ENCODE measurements around the gene GRM5. TPM values are rescaled to one million over a fixed set of nuclear protein-coding genes. Genes with fewer than 3 reads are reported as not detected.
"Not testable (repeated sequence)": the region's sequence is repeated elsewhere in the genome, so short reads cannot be mapped to it uniquely, and the experiment has no call there.

Gene GRM5
- total RNA-seq: 10 to 100 TPM in 1 of 8 experiments, 1 to 10 TPM in 3, under 1 TPM in 2, not detected in 2; 0.05 to 12.6 (median 4.0) TPM

GRCh38 chr11:89065651-89066201 is at the start of gene GRM5:
TSS of gene GRM5 (minus strand) at chr11:89065982. CDS start at chr11:89047872, 18,110 bp downstream.
- H3K4me1 ChIP-seq (replicated peaks in 1 of 2); H3K27ac ChIP-seq; in situ Hi-C loops (cut with MboI; ENCODE audit: low pct_unique_long_range_greater_than_20kb in 2 of 9, low sequenced_read_pairs in 9 of 9, unreplicated experiment in 9 of 9): not testable (repeated sequence)
- peak in 6 of 8 experiments; percentile 40 to 89 (median 83) for ATAC-seq (replicated peaks in 6 of 8)
- 0 to 20% methylated on average over 1 to 2 of the region's 47 CpGs; no CpG with 5 or more reads in 8 of the 10 experiments for WGBS, 10 experiments
- H3K4me3 ChIP-seq: peak within 1 kb of the TSS; percentile 33 to 46 (median 35)

GRCh38 chr11:89097956-89098355 is 32.2 kb upstream of the GRM5 start:
- ATAC-seq (replicated peaks in 6 of 8): peak in 7 of 8 experiments; percentile 36 to 72 (median 60)
- H3K4me3 ChIP-seq; in situ Hi-C loops (cut with MboI; ENCODE audit: low pct_unique_long_range_greater_than_20kb in 2 of 9, low sequenced_read_pairs in 9 of 9, unreplicated experiment in 9 of 9); H3K4me1 ChIP-seq (replicated peaks in 1 of 2); H3K27ac ChIP-seq: not testable (repeated sequence)
- WGBS, 10 experiments: 80% methylated on average over 1 of the region's 1 CpG; no CpG with 5 or more reads in 9 of the 10 experiments

GRCh38 chr11:89093806-89094205 is 28.0 kb upstream of the GRM5 start:
- H3K4me3 ChIP-seq; H3K4me1 ChIP-seq (replicated peaks in 1 of 2); in situ Hi-C loops (cut with MboI; ENCODE audit: low pct_unique_long_range_greater_than_20kb in 2 of 9, low sequenced_read_pairs in 9 of 9, unreplicated experiment in 9 of 9); ATAC-seq (replicated peaks in 6 of 8); H3K27ac ChIP-seq: not testable (repeated sequence)
- WGBS, 10 experiments: 13 to 100% (median 51%) methylated on average over 1 to 2 of the region's 2 CpGs

GRCh38 chr11:89084951-89085350 is 19.2 kb upstream of the GRM5 start:
- 20 to 100% (median 65%) methylated on average over 1 to 2 of the region's 3 CpGs; no CpG with 5 or more reads in 6 of the 10 experiments for WGBS, 10 experiments
- H3K27ac ChIP-seq; H3K4me1 ChIP-seq (replicated peaks in 1 of 2); ATAC-seq (replicated peaks in 6 of 8); in situ Hi-C loops (cut with MboI; ENCODE audit: low pct_unique_long_range_greater_than_20kb in 2 of 9, low sequenced_read_pairs in 9 of 9, unreplicated experiment in 9 of 9); H3K4me3 ChIP-seq: not testable (repeated sequence)

- 0 to 100% (median 0%) methylated on average over 1 of the region's 1 CpG; no CpG with 5 or more reads in 5 of the 10 experiments for WGBS, 10 experiments
- in situ Hi-C loops (cut with MboI; ENCODE audit: low pct_unique_long_range_greater_than_20kb in 2 of 9, low sequenced_read_pairs in 9 of 9, unreplicated experiment in 9 of 9); H3K27ac ChIP-seq; H3K4me3 ChIP-seq; ATAC-seq (replicated peaks in 6 of 8); H3K4me1 ChIP-seq (replicated peaks in 1 of 2): not testable (repeated sequence)
These were observed 5.1 kb upstream of the GRM5 start for GRCh38 chr11:89070911-89071310.

GRCh38 chr11:89067264-89067663 is 1.5 kb upstream of the GRM5 start:
- no peak overlapping the region for H3K4me3 ChIP-seq
- no peaks in the 10 kb centered on the region for H3K4me1 ChIP-seq (replicated peaks in 1 of 2)
- H3K27ac ChIP-seq: no peak overlapping the region
- in situ Hi-C loops (cut with MboI; ENCODE audit: low pct_unique_long_range_greater_than_20kb in 2 of 9, low sequenced_read_pairs in 9 of 9, unreplicated experiment in 9 of 9): no loop called here
- ATAC-seq (replicated peaks in 6 of 8): no peak

GRCh38 chr11:89065066-89065465 is 716 bp downstream of the GRM5 start:
- peak in 3 of 8 experiments; percentile 1 to 4 (median 1) for ATAC-seq (replicated peaks in 6 of 8)
- Histone ChIP-seq H3K27ac (no peak overlapping the region), H3K4me3 (peak overlapping the region in 4 of 5 donors; percentile 35 to 46 (median 38)), H3K4me1 (replicated peaks in 1 of 2) (no peaks in the 10 kb centered on the region)
- WGBS, 10 experiments: 8 to 52% (median 32%) methylated on average over 1 to 5 of the region's 6 CpGs; no CpG with 5 or more reads in 2 of the 10 experiments
- in situ Hi-C loops (cut with MboI; ENCODE audit: low pct_unique_long_range_greater_than_20kb in 2 of 9, low sequenced_read_pairs in 9 of 9, unreplicated experiment in 9 of 9): no loop called here

- H3K4me1 ChIP-seq (replicated peaks in 1 of 2); in situ Hi-C loops (cut with MboI; ENCODE audit: low pct_unique_long_range_greater_than_20kb in 2 of 9, low sequenced_read_pairs in 9 of 9, unreplicated experiment in 9 of 9); H3K27ac ChIP-seq: not testable (repeated sequence)
- 0 to 50% (median 33%) methylated on average over 1 of the region's 17 CpGs; no CpG with 5 or more reads in 5 of the 10 experiments for WGBS, 10 experiments
- peak overlapping the region; percentile 14 to 35 (median 17) for H3K4me3 ChIP-seq
- ATAC-seq (replicated peaks in 6 of 8): peak in 5 of 8 experiments; percentile 20 to 51 (median 34)
These were observed 2.3 kb downstream of the GRM5 start for GRCh38 chr11:89063481-89063951.

- H3K27ac ChIP-seq; H3K4me1 ChIP-seq (replicated peaks in 1 of 2); in situ Hi-C loops (cut with MboI; ENCODE audit: low pct_unique_long_range_greater_than_20kb in 2 of 9, low sequenced_read_pairs in 9 of 9, unreplicated experiment in 9 of 9): not testable (repeated sequence)
- peak overlapping the region; percentile 14 to 35 (median 17) for H3K4me3 ChIP-seq
- ATAC-seq (replicated peaks in 6 of 8): peak; percentile 33 to 81 (median 60)
- WGBS, 10 experiments: 0% methylated on average over 1 of the region's 25 CpGs; no CpG with 5 or more reads in 9 of the 10 experiments
These were observed 2.9 kb downstream of the GRM5 start for GRCh38 chr11:89062771-89063298.

GRCh38 chr11:89061839-89062238 is 3.9 kb downstream of the GRM5 start:
- ATAC-seq (replicated peaks in 6 of 8); H3K4me1 ChIP-seq (replicated peaks in 1 of 2); in situ Hi-C loops (cut with MboI; ENCODE audit: low pct_unique_long_range_greater_than_20kb in 2 of 9, low sequenced_read_pairs in 9 of 9, unreplicated experiment in 9 of 9); H3K27ac ChIP-seq; H3K4me3 ChIP-seq: not testable (repeated sequence)
- 0 to 74% (median 34%) methylated on average over 1 to 5 of the region's 5 CpGs; no CpG with 5 or more reads in 2 of the 10 experiments for WGBS, 10 experiments

GRCh38 chr11:89057406-89057805 is 8.4 kb downstream of the GRM5 start:
- peak in 3 of 8 experiments; percentile 35 to 81 (median 56) for ATAC-seq (replicated peaks in 6 of 8)
- H3K4me3 ChIP-seq; H3K4me1 ChIP-seq (replicated peaks in 1 of 2); in situ Hi-C loops (cut with MboI; ENCODE audit: low pct_unique_long_range_greater_than_20kb in 2 of 9, low sequenced_read_pairs in 9 of 9, unreplicated experiment in 9 of 9); H3K27ac ChIP-seq: not testable (repeated sequence)
- 0 to 100% (median 30%) methylated on average over 1 of the region's 1 CpG; no CpG with 5 or more reads in 3 of the 10 experiments for WGBS, 10 experiments

- Histone ChIP-seq H3K4me3 (no peak overlapping the region), H3K27ac (no peak overlapping the region), H3K4me1 (replicated peaks in 1 of 2) (peaks cover 0 to 3% of the 10 kb centered on the region in 2 donors)
- 23 to 100% (median 67%) methylated on average over 1 to 4 of the region's 4 CpGs for WGBS, 10 experiments
- in situ Hi-C loops (cut with MboI; ENCODE audit: low pct_unique_long_range_greater_than_20kb in 2 of 9, low sequenced_read_pairs in 9 of 9, unreplicated experiment in 9 of 9): no loop called here
- no peak for ATAC-seq (replicated peaks in 6 of 8)
These were observed 13.6 kb downstream of the GRM5 start for GRCh38 chr11:89052220-89052619.

- H3K4me3 ChIP-seq; ATAC-seq (replicated peaks in 6 of 8); in situ Hi-C loops (cut with MboI; ENCODE audit: low pct_unique_long_range_greater_than_20kb in 2 of 9, low sequenced_read_pairs in 9 of 9, unreplicated experiment in 9 of 9); H3K27ac ChIP-seq: not testable (repeated sequence)
- peaks cover 5 to 31% of the 10 kb centered on the region in 2 donors for H3K4me1 ChIP-seq (replicated peaks in 1 of 2)
- 67 to 100% (median 96%) methylated on average over 1 to 2 of the region's 4 CpGs; no CpG with 5 or more reads in 6 of the 10 experiments for WGBS, 10 experiments
These were observed 18.6 kb downstream of the GRM5 start for GRCh38 chr11:89047159-89047558.
